Body of pancreas (tissue), 4 donors: Measurements from ENCODE around the gene ZSWIM6.

ENCODE experiments used
- POLR2A ChIP-seq, 3 donors: fragments of 450-650 bp; IDR thresholded peaks; one replicate each; pipeline ENCODE4 v1.6.1; 2016; ENCODE audit warnings: antibody characterized with exemption in 3 of 3, mild to moderate bottlenecking in 2 of 3
- TF ChIP-seq, protein P1 (sequence below), 7 experiments: fragments of 450-650 bp in 4 of 7; fragments of 200-600 bp in 3 of 7; sonication (generic) in 3 of 7; IDR thresholded peaks; one replicate each; pipeline ENCODE4 v1.5.1; 2016 to 2019; ENCODE audit warnings: antibody characterized with exemption in 7 of 7

DNA sequence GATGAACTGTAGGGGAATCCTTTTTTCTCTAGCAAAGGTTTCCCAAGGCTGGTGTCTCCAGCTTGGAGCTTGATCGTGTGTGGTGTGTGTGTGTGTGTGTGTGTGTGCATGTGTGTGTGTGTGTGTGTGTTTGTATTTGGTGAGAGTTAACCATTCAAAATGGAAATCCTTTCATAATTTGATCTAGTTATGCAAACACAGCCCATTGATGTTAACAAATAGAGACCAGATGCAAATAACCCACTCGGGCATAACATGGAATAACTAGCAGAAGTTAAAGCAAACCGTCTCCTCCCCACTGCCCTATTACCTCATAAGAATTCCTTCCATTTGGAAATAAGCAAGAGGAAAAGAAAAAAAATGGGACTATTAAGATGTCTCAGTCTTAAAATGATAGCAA, 24.9 kb upstream of the ZSWIM6 start:
- TF ChIP-seq, protein P1, sequence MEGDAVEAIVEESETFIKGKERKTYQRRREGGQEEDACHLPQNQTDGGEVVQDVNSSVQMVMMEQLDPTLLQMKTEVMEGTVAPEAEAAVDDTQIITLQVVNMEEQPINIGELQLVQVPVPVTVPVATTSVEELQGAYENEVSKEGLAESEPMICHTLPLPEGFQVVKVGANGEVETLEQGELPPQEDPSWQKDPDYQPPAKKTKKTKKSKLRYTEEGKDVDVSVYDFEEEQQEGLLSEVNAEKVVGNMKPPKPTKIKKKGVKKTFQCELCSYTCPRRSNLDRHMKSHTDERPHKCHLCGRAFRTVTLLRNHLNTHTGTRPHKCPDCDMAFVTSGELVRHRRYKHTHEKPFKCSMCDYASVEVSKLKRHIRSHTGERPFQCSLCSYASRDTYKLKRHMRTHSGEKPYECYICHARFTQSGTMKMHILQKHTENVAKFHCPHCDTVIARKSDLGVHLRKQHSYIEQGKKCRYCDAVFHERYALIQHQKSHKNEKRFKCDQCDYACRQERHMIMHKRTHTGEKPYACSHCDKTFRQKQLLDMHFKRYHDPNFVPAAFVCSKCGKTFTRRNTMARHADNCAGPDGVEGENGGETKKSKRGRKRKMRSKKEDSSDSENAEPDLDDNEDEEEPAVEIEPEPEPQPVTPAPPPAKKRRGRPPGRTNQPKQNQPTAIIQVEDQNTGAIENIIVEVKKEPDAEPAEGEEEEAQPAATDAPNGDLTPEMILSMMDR (IDR thresholded peaks at IDR 0.05) = no peak
- TF ChIP-seq POLR2A (IDR thresholded peaks at IDR 0.05) = no peak
